Measurements from ENCODE around the gene PTPRK. TPM values are rescaled to one million over a fixed set of nuclear protein-coding genes. Genes with fewer than 3 reads are reported as not detected.

The PTPRK gene
- total and polyA plus RNA-seq, 2 donors (not counting 1 experiment from before 2014, with no cell fraction given), result 16.2 to 18.7 TPM

DNA sequence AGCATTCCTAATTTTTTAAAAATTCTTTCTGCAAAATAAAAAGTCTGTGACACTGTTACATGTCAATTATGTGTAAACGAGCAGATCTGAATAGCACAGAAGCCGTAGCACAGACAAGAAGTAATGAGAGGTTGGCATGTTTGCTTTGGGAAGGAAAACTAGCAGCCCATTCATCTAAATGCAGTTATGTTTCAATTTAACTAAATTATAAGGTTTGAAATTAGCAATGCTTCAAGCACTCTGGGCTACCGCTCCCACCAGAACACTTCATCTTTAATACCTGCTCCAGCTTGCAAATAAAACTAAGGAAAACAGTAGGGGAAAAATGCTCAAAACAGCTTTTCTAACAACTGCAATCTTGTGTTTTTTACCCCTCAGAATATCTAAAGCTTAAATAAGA, 73.9 kb downstream of the PTPRK start:
- WGBS (ENCODE audit: insufficient coverage), result no CpG with 5 or more reads among the region's 3 CpGs
- Histone ChIP-seq H3K27me3 (replicated peaks in 1 of 4; ENCODE audit: control extremely low read depth in 1 of 4, control insufficient read depth in 3 of 4, insufficient read depth in 4 of 4, low read length in 3 of 4) (no peaks in the 10 kb centered on the region), H3K36me3 (replicated peaks in 1 of 2; ENCODE audit: control extremely low read depth in 1 of 2, control insufficient read depth in 1 of 2, extremely low read depth in 1 of 2, insufficient read depth in 2 of 2, low read length in 1 of 2) (no peaks in the 10 kb centered on the region), H3K9ac (ENCODE audit: low read length) (no peak overlapping the region), H3K27ac (ENCODE audit: low read length in 2 of 2) (no peak overlapping the region), H3K9me3 (ENCODE audit: control extremely low read depth in 1 of 3, control insufficient read depth in 2 of 3, insufficient read depth in 1 of 3, low read length in 2 of 3) (no peaks in the 10 kb centered on the region), H3K4me2 (replicated peaks; ENCODE audit: low read depth, low read length, poor library complexity, severe bottlenecking) (no peak overlapping the region), H4K20me1 (ENCODE audit: control insufficient read depth, insufficient read depth, low read length, poor library complexity, severe bottlenecking) (no peaks in the 10 kb centered on the region), H3K4me1 (ENCODE audit: control insufficient read depth in 2 of 2, insufficient read depth in 2 of 2, low read length in 2 of 2) (no peaks in the 10 kb centered on the region), H2AFZ (ENCODE audit: insufficient read depth, low read depth, low read length, poor library complexity, severe bottlenecking) (no peak overlapping the region), H3K4me3 (ENCODE audit: control extremely low read depth in 1 of 5, extremely low read depth in 1 of 5, insufficient read depth in 1 of 5, low read depth in 2 of 5, low read length in 4 of 5) (no peak overlapping the region), H3K79me2 (ENCODE audit: control insufficient read depth, insufficient read depth, low read length) (no peaks in the 10 kb centered on the region)
- Mint-ChIP-seq H3K4me1 (no peaks in the 10 kb centered on the region), H3K4me3 (no peak overlapping the region), H3K9me3 (ENCODE audit: insufficient read depth) (no peaks in the 10 kb centered on the region), H3K27me3 (no peaks in the 10 kb centered on the region), H3K27ac (no peak overlapping the region)
- TF ChIP-seq, protein P1, sequence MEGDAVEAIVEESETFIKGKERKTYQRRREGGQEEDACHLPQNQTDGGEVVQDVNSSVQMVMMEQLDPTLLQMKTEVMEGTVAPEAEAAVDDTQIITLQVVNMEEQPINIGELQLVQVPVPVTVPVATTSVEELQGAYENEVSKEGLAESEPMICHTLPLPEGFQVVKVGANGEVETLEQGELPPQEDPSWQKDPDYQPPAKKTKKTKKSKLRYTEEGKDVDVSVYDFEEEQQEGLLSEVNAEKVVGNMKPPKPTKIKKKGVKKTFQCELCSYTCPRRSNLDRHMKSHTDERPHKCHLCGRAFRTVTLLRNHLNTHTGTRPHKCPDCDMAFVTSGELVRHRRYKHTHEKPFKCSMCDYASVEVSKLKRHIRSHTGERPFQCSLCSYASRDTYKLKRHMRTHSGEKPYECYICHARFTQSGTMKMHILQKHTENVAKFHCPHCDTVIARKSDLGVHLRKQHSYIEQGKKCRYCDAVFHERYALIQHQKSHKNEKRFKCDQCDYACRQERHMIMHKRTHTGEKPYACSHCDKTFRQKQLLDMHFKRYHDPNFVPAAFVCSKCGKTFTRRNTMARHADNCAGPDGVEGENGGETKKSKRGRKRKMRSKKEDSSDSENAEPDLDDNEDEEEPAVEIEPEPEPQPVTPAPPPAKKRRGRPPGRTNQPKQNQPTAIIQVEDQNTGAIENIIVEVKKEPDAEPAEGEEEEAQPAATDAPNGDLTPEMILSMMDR (IDR thresholded peaks at IDR 0.05), result no peak
- TF ChIP-seq EZH2 (IDR thresholded peaks at IDR 0.05; ENCODE audit: borderline replicate concordance, insufficient read depth, low read depth, low read length, poor library complexity, severe bottlenecking), result no peak
- no peak for DNase-seq
- ChIA-PET CTCF (no interaction called here), POLR2A (no interaction called here)
- ATAC-seq (ENCODE audit: low read depth), result no peak
- intact Hi-C loops (cut with micrococcal nuclease), result no loop called here

GRCh38 chr6:128443553-128443952, 76.8 kb downstream of the PTPRK start:
- 80% methylated on average over 2 of the region's 3 CpGs for WGBS (ENCODE audit: insufficient coverage)
- DNase-seq (no peak), ATAC-seq (ENCODE audit: low read depth) (no peak)
- CTCF ChIA-PET, result no interaction called here
- no peak overlapping the region for H3K27ac ChIP-seq (ENCODE audit: low read length in 2 of 2)
- intact Hi-C loops (cut with micrococcal nuclease), result no loop called here
- H3K36me3 ChIP-seq (replicated peaks in 1 of 2; ENCODE audit: control extremely low read depth in 1 of 2, control insufficient read depth in 1 of 2, extremely low read depth in 1 of 2, insufficient read depth in 2 of 2, low read length in 1 of 2), result no peaks in the 10 kb centered on the region
- no peak overlapping the region for H3K27ac Mint-ChIP-seq
- no peak overlapping the region for H3K4me3 ChIP-seq (ENCODE audit: control extremely low read depth in 1 of 5, extremely low read depth in 1 of 5, insufficient read depth in 1 of 5, low read depth in 2 of 5, low read length in 4 of 5)
- H3K79me2 ChIP-seq (ENCODE audit: control insufficient read depth, insufficient read depth, low read length), result no peaks in the 10 kb centered on the region
- TF ChIP-seq, protein P1 (IDR thresholded peaks at IDR 0.05), result no peak
- TF ChIP-seq EZH2 (IDR thresholded peaks at IDR 0.05; ENCODE audit: borderline replicate concordance, insufficient read depth, low read depth, low read length, poor library complexity, severe bottlenecking), result no peak
- H3K27me3 Mint-ChIP-seq, result no peaks in the 10 kb centered on the region
- no peaks in the 10 kb centered on the region for H3K4me1 Mint-ChIP-seq
- no peak overlapping the region for H3K9ac ChIP-seq (ENCODE audit: low read length)
- H3K4me3 Mint-ChIP-seq, result no peak overlapping the region
- no peaks in the 10 kb centered on the region for H3K9me3 Mint-ChIP-seq (ENCODE audit: insufficient read depth)
- no peaks in the 10 kb centered on the region for H3K9me3 ChIP-seq (ENCODE audit: control extremely low read depth in 1 of 3, control insufficient read depth in 2 of 3, insufficient read depth in 1 of 3, low read length in 2 of 3)
- no peaks in the 10 kb centered on the region for H3K27me3 ChIP-seq (replicated peaks in 1 of 4; ENCODE audit: control extremely low read depth in 1 of 4, control insufficient read depth in 3 of 4, insufficient read depth in 4 of 4, low read length in 3 of 4)
- no peak overlapping the region for H2AFZ ChIP-seq (ENCODE audit: insufficient read depth, low read depth, low read length, poor library complexity, severe bottlenecking)
- no peak overlapping the region for H3K4me2 ChIP-seq (replicated peaks; ENCODE audit: low read depth, low read length, poor library complexity, severe bottlenecking)
- H3K4me1 ChIP-seq (ENCODE audit: control insufficient read depth in 2 of 2, insufficient read depth in 2 of 2, low read length in 2 of 2), result no peaks in the 10 kb centered on the region
- no peaks in the 10 kb centered on the region for H4K20me1 ChIP-seq (ENCODE audit: control insufficient read depth, insufficient read depth, low read length, poor library complexity, severe bottlenecking)
- POLR2A ChIA-PET, result no interaction called here
